WTC11 (cell line): ENCODE data around the gene FGF21.

Experiments
- CTCF ChIP-seq: fragments of 200-600 bp; IDR thresholded peaks from 2 replicates; pipeline ENCODE4 v1.8.0; 2022; ENCODE audit warnings: antibody characterized with exemption
- GRHL2 ChIP-seq: fragments of 250-450 bp; sonication (Bioruptor Pico); IDR thresholded peaks from 2 replicates; pipeline ENCODE4 v1.8.0; 2022; ENCODE audit warnings: mild to moderate bottlenecking, moderate library complexity; ENCODE audit not compliant: insufficient replicate concordance, severe bottlenecking
- ZNF317 ChIP-seq: sonication (generic); formaldehyde crosslinking; IDR thresholded peaks from 2 replicates; pipeline ENCODE4 v1.8.1; 2023; ENCODE audit warnings: low read depth, mild to moderate bottlenecking, moderate library complexity, missing genetic modification reagents, borderline replicate concordance

GRCh38 chr19:48804496-48804895, 49.2 kb downstream of the FGF21 start:
- TF ChIP-seq GRHL2 (CRISPR knock-in tag), result no peak
- TF ChIP-seq CTCF, result no peak
- no peak for TF ChIP-seq ZNF317 (CRISPR knock-in tag)
